Chondrocyte (in vitro differentiated cells): ENCODE data around the gene HNRNPUL1. TPM values are rescaled to one million over a fixed set of nuclear protein-coding genes. Genes with fewer than 3 reads are reported as not detected.

Experiments
- DNase-seq: peaks from one replicate; pipeline ENCODE4 v3.0.0; 2021; ENCODE audit warnings: mixed read lengths, low spot score
- H3K27ac Mint-ChIP-seq: one replicate; pipeline ENCODE4 v1.8.0; 2021; ENCODE audit warnings: mild to moderate bottlenecking, moderate library complexity, mixed read lengths; ENCODE audit not compliant: unreplicated experiment
- H3K27me3 Mint-ChIP-seq: 2 replicates; pipeline ENCODE4 v1.8.0; 2021; ENCODE audit warnings: low read depth, mixed read lengths
- H3K36me3 Mint-ChIP-seq: 2 replicates; pipeline ENCODE4 v1.8.0; 2021; ENCODE audit warnings: low read depth, mixed read lengths
- H3K4me1 Mint-ChIP-seq: 2 replicates; pipeline ENCODE4 v1.8.0; 2021; ENCODE audit warnings: low read depth, mild to moderate bottlenecking, mixed read lengths
- H3K4me3 Mint-ChIP-seq: one replicate; pipeline ENCODE4 v1.8.0; 2021; ENCODE audit warnings: mild to moderate bottlenecking, moderate library complexity, mixed read lengths; ENCODE audit not compliant: unreplicated experiment
- H3K9me3 Mint-ChIP-seq: 2 replicates; pipeline ENCODE4 v1.8.0; 2021; ENCODE audit warnings: low read depth, mixed read lengths
- long read RNA-seq: library from polyadenylated mRNA; stranded (forward); transcript quantifications from one replicate; pipeline ENCODE4 v2.0.0, GENCODE V29; 2021
- total RNA-seq: library from RNA; stranded (reverse); gene quantifications from 3 replicates; pipeline ENCODE4 v1.2.1, GENCODE V29; 2021
- TF ChIP-seq, protein P1 (sequence below): fragments of 200-600 bp; sonication (generic); IDR thresholded peaks from 2 replicates; pipeline ENCODE4 v1.5.0; 2021; ENCODE audit warnings: antibody characterized with exemption, mild to moderate bottlenecking, moderate library complexity

The HNRNPUL1 gene
- total RNA-seq: 158 to 195 TPM (median 161 TPM) in 3 replicates
- long read RNA-seq, transcript HNRNPUL1-204 (15 exons, 3,555 nt): major isoform, 47 of 126 reads
- long read RNA-seq, transcript HNRNPUL1-208 (15 exons, 3,043 nt): minor isoform, 7 of 126 reads
- long read RNA-seq, partial matches to known transcripts: 25 of 126 reads
- long read RNA-seq, other reads (novel, unspliced or antisense): 40 of 126 reads

- Mint-ChIP-seq H3K27ac (peak within 1 kb of the TSS; percentile 100), H3K36me3 (peaks cover 5% of the 10 kb centered on the region), H3K4me3 (peak within 1 kb of the TSS; percentile 99), H3K27me3 (no peaks in the 10 kb centered on the region), H3K9me3 (no peaks in the 10 kb centered on the region), H3K4me1 (peaks cover 43% of the 10 kb centered on the region)
- TF ChIP-seq, protein P1, sequence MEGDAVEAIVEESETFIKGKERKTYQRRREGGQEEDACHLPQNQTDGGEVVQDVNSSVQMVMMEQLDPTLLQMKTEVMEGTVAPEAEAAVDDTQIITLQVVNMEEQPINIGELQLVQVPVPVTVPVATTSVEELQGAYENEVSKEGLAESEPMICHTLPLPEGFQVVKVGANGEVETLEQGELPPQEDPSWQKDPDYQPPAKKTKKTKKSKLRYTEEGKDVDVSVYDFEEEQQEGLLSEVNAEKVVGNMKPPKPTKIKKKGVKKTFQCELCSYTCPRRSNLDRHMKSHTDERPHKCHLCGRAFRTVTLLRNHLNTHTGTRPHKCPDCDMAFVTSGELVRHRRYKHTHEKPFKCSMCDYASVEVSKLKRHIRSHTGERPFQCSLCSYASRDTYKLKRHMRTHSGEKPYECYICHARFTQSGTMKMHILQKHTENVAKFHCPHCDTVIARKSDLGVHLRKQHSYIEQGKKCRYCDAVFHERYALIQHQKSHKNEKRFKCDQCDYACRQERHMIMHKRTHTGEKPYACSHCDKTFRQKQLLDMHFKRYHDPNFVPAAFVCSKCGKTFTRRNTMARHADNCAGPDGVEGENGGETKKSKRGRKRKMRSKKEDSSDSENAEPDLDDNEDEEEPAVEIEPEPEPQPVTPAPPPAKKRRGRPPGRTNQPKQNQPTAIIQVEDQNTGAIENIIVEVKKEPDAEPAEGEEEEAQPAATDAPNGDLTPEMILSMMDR: peak; percentile 77
- peak; percentile 99 for DNase-seq
These were observed at the start of gene HNRNPUL1 for GRCh38 chr19:41263850-41264580. TSS of gene HNRNPUL1 (plus strand) at chr19:41264372. CDS start at chr19:41264504, 132 bp downstream.

GRCh38 chr19:41217741-41218140 is 46.4 kb upstream of the HNRNPUL1 start:
- TF ChIP-seq, protein P1: no peak
- no peaks in the 10 kb centered on the region for H3K27me3 Mint-ChIP-seq
- H3K4me1 Mint-ChIP-seq: peaks cover 42% of the 10 kb centered on the region
- DNase-seq: no peak
- no peak overlapping the region for H3K4me3 Mint-ChIP-seq
- H3K27ac Mint-ChIP-seq: peak overlapping the region; percentile 32
- H3K36me3 Mint-ChIP-seq: peaks cover 11% of the 10 kb centered on the region
- no peaks in the 10 kb centered on the region for H3K9me3 Mint-ChIP-seq

DNA sequence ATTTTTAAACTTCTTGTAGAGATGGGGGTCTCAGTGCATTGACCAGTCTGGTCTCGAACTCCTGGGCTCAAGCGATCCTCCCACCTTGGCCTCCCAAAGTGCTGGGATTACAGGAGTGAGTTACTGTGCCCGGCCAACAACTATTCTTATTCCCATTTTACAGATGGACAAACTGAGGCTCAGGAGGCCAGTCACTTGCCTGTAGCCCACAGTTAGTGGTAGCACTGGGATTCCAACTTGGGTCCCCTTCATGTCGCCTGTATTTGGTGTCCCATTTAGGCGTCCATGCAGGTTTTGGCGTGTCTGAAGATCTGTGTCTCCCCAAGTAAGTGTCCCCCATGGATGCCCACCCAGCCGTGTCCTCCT is 45.9 kb upstream of the HNRNPUL1 start:
- Mint-ChIP-seq H3K4me1 (peaks cover 47% of the 10 kb centered on the region), H3K27ac (peak overlapping the region; percentile 94), H3K9me3 (no peaks in the 10 kb centered on the region), H3K4me3 (peak overlapping the region; percentile 91), H3K36me3 (peaks cover 11% of the 10 kb centered on the region), H3K27me3 (no peaks in the 10 kb centered on the region)
- DNase-seq: no peak
- TF ChIP-seq, protein P1: no peak

GRCh38 chr19:41218615-41219507 is 45.3 kb upstream of the HNRNPUL1 start, which contains the start of gene AXL:
TSS of gene AXL (plus strand) at chr19:41219223. CDS start at chr19:41219393, 170 bp downstream.
- Mint-ChIP-seq H3K9me3 (no peaks in the 10 kb centered on the region), H3K4me3 (peak within 1 kb of the TSS; percentile 91), H3K27me3 (no peaks in the 10 kb centered on the region), H3K4me1 (peaks cover 53% of the 10 kb centered on the region), H3K27ac (peak within 1 kb of the TSS; percentile 94), H3K36me3 (peaks cover 11% of the 10 kb centered on the region)
- TF ChIP-seq, protein P1: no peak
- no peak for DNase-seq
